H9 (cell line): Measurements from ENCODE around the gene NR2C1. TPM values are rescaled to one million over a fixed set of nuclear protein-coding genes. Genes with fewer than 3 reads are reported as not detected.

Experiments used
- DNase-seq: peaks from one replicate; pipeline ENCODE4 v3.0.0-alpha.2; 2017
- H2AFZ ChIP-seq: one replicate; pipeline ENCODE4 v1.6.1; 2013; ENCODE audit warnings: mild to moderate bottlenecking, low read length, control low read depth, moderate library complexity
- H2AK5ac ChIP-seq: 2 replicates; pipeline ENCODE4 v1.6.1; 2013; ENCODE audit warnings: low read length, control low read depth, mixed read lengths; ENCODE audit not compliant: insufficient read length
- H2BK120ac ChIP-seq: one replicate; pipeline ENCODE4 v1.6.1; 2013; ENCODE audit warnings: low read depth, mild to moderate bottlenecking, low read length, control low read depth, inconsistent platforms; ENCODE audit not compliant: poor library complexity, severe bottlenecking
- H2BK12ac ChIP-seq: 2 replicates; pipeline ENCODE4 v1.6.1; 2013; ENCODE audit warnings: low read length, control low read depth, mixed read lengths, low read depth; ENCODE audit not compliant: insufficient read length
- H2BK15ac ChIP-seq: 2 replicates; pipeline ENCODE4 v1.6.1; 2013; ENCODE audit warnings: low read depth, low read length, control low read depth
- H2BK20ac ChIP-seq: one replicate; pipeline ENCODE4 v1.6.1; 2013; ENCODE audit warnings: low read depth, mild to moderate bottlenecking, low read length, control low read depth, inconsistent platforms; ENCODE audit not compliant: poor library complexity, severe bottlenecking
- H2BK5ac ChIP-seq: 2 replicates; pipeline ENCODE4 v1.6.1; 2013; ENCODE audit warnings: low read length, control low read depth, mixed read lengths; ENCODE audit not compliant: insufficient read length
- H3K14ac ChIP-seq: 2 replicates; pipeline ENCODE4 v1.6.1; 2013; ENCODE audit warnings: low read length, control low read depth; ENCODE audit not compliant: insufficient read depth
- H3K18ac ChIP-seq: 2 replicates; pipeline ENCODE4 v1.6.1; 2013; ENCODE audit warnings: low read depth, mild to moderate bottlenecking, mixed read lengths, low read length, control low read depth; ENCODE audit not compliant: insufficient read length
- H3K23ac ChIP-seq: 2 replicates; pipeline ENCODE4 v1.6.1; 2013; ENCODE audit warnings: low read length, control low read depth, mixed read lengths, low read depth; ENCODE audit not compliant: insufficient read length
- H3K23me2 ChIP-seq: 2 replicates; pipeline ENCODE4 v1.6.1; 2013; ENCODE audit warnings: low read depth, mild to moderate bottlenecking, mixed read lengths, low read length, control low read depth; ENCODE audit not compliant: insufficient read length, poor library complexity, severe bottlenecking
- H3K27ac ChIP-seq: 2 replicates; pipeline ENCODE4 v1.5.1; 2013; ENCODE audit warnings: low read length, control low read depth, mixed read lengths, low read depth; ENCODE audit not compliant: insufficient read length
- H3K27me3 ChIP-seq: 2 replicates; pipeline ENCODE4 v1.6.1; 2013; ENCODE audit warnings: low read length, control low read depth, inconsistent platforms; ENCODE audit not compliant: insufficient read depth
- H3K4ac ChIP-seq: 2 replicates; pipeline ENCODE4 v1.6.1; 2013; ENCODE audit warnings: low read depth, mild to moderate bottlenecking, control low read depth, inconsistent platforms, low read length, moderate library complexity
- H3K4me1 ChIP-seq: 2 replicates; pipeline ENCODE4 v1.6.1; 2013; ENCODE audit warnings: low read length, control low read depth, inconsistent platforms; ENCODE audit not compliant: insufficient read depth
- H3K4me2 ChIP-seq: 2 replicates; pipeline ENCODE4 v1.6.1; 2013; ENCODE audit warnings: low read length, control low read depth, mixed read lengths; ENCODE audit not compliant: insufficient read length, insufficient read depth
- H3K56ac ChIP-seq: 2 replicates; pipeline ENCODE4 v1.6.1; 2013; ENCODE audit warnings: low read depth, mild to moderate bottlenecking, mixed read lengths, low read length, control low read depth; ENCODE audit not compliant: insufficient read length
- H3K79me1 ChIP-seq: 2 replicates; pipeline ENCODE4 v1.6.1; 2013; ENCODE audit warnings: low read depth, mild to moderate bottlenecking, moderate library complexity, low read length, control low read depth, inconsistent platforms; ENCODE audit not compliant: insufficient read depth, poor library complexity, severe bottlenecking
- H3K79me2 ChIP-seq: 2 replicates; pipeline ENCODE4 v1.6.1; 2013; ENCODE audit warnings: low read length, control low read depth, inconsistent platforms; ENCODE audit not compliant: insufficient read depth
- H3K9ac ChIP-seq: 2 replicates; pipeline ENCODE4 v1.6.1; 2013; ENCODE audit warnings: low read length, control low read depth, mixed read lengths; ENCODE audit not compliant: insufficient read length; ENCODE audit errors: extremely low read depth
- H3K9me3 ChIP-seq: one replicate; pipeline ENCODE4 v1.6.1; 2013; ENCODE audit warnings: low read depth, low read length, inconsistent platforms; ENCODE audit not compliant: control insufficient read depth
- H3T11ph ChIP-seq: one replicate; pipeline ENCODE4 v1.6.1; 2013; ENCODE audit warnings: mild to moderate bottlenecking, low read length, control low read depth, inconsistent platforms
- H4K20me1 ChIP-seq: one replicate; pipeline ENCODE4 v1.6.1; 2013; ENCODE audit not compliant: control insufficient read depth, insufficient read length, insufficient read depth
- H4K5ac ChIP-seq: 2 replicates; pipeline ENCODE4 v1.6.1; 2013; ENCODE audit warnings: low read depth, mild to moderate bottlenecking, mixed read lengths, low read length, control low read depth; ENCODE audit not compliant: insufficient read length
- H4K8ac ChIP-seq: replicated peaks from 2 replicates; pipeline ENCODE4 v1.6.1; 2013; ENCODE audit warnings: low read length, control low read depth, mixed read lengths, low read depth; ENCODE audit not compliant: insufficient read length
- H4K91ac ChIP-seq: 2 replicates; pipeline ENCODE4 v1.6.1; 2013; ENCODE audit warnings: low read depth, mild to moderate bottlenecking, moderate library complexity, mixed read lengths, low read length, control low read depth; ENCODE audit not compliant: insufficient read length
- H3K27ac Mint-ChIP-seq, 3 experiments: 2 replicates in 2 of 3; 3 replicates in 1 of 3; pipeline ENCODE4 v1.8.0; 2020 to 2021; ENCODE audit warnings: mixed read lengths in 3 of 3, mild to moderate bottlenecking in 1 of 3, moderate library complexity in 1 of 3
- H3K27me3 Mint-ChIP-seq: 2 replicates; pipeline ENCODE4 v1.8.0; 2021; ENCODE audit warnings: low read depth, mild to moderate bottlenecking, moderate library complexity, mixed read lengths
- H3K36me3 Mint-ChIP-seq, 3 experiments: 2 replicates in 2 of 3; 3 replicates in 1 of 3; pipeline ENCODE4 v1.8.0; 2020 to 2021; ENCODE audit warnings: low read depth in 3 of 3, mixed read lengths in 3 of 3; ENCODE audit not compliant: insufficient read depth in 1 of 3
- H3K4me1 Mint-ChIP-seq, 2 experiments: 2 replicates each; pipeline ENCODE4 v1.8.0; 2020; ENCODE audit warnings: mixed read lengths in 2 of 2
- H3K4me3 Mint-ChIP-seq, 2 experiments: 2 replicates in 1 of 2; 3 replicates in 1 of 2; pipeline ENCODE4 v1.8.0; 2020 to 2021; ENCODE audit warnings: mild to moderate bottlenecking in 2 of 2, mixed read lengths in 2 of 2, moderate library complexity in 1 of 2
- H3K9me3 Mint-ChIP-seq, 2 experiments: 2 replicates in 1 of 2; 3 replicates in 1 of 2; pipeline ENCODE4 v1.8.0; 2020; ENCODE audit warnings: mild to moderate bottlenecking in 2 of 2, mixed read lengths in 2 of 2, moderate library complexity in 1 of 2
- WGBS: extraction: QIAGEN DNeasy Blood & Tissue Kit; methylation state at CpG from one replicate; pipeline ENCODE4 v1.1.7; 2013; ENCODE audit warnings: missing lambda C conversion rate, low lambda C conversion rate, mixed read lengths; ENCODE audit not compliant: insufficient read length; ENCODE audit errors: extremely low coverage; 5-methylcytosine and 5-hydroxymethylcytosine counted together
- total RNA-seq: library from RNA; stranded (reverse); gene quantifications from 2 replicates; pipeline ENCODE4 v1.2.1, GENCODE V29; 2021
- TF ChIP-seq, protein P1 (sequence below): fragments of 200-600 bp; sonication (generic); conservative IDR thresholded peaks from 3 replicates; pipeline ENCODE4 v1.8.0; 2021; ENCODE audit warnings: antibody characterized with exemption, mild to moderate bottlenecking

NR2C1 gene
- total RNA-seq, 1 experiment from 2014 or later: 47.0 TPM

- no peak overlapping the region for H3K56ac ChIP-seq
- H3K27me3 Mint-ChIP-seq: no peaks in the 10 kb centered on the region
- no peaks in the 10 kb centered on the region for H3K79me1 ChIP-seq
- no peaks in the 10 kb centered on the region for H3K23me2 ChIP-seq
- WGBS: no CpG with 5 or more reads among the region's 4 CpGs
- H3K4ac ChIP-seq: no peak overlapping the region
- no peak overlapping the region for H3K14ac ChIP-seq
- H4K20me1 ChIP-seq: no peaks in the 10 kb centered on the region
- H3K23ac ChIP-seq: no peak overlapping the region
- peaks cover 23 to 83% (median 63%) of the 10 kb centered on the region in 3 experiments; a peak in 6 of 7 replicates for H3K36me3 Mint-ChIP-seq
- H3K9ac ChIP-seq: no peak overlapping the region
- H3K4me2 ChIP-seq: no peak overlapping the region
- H2BK20ac ChIP-seq: no peak overlapping the region
- no peaks in the 10 kb centered on the region for H3K4me1 ChIP-seq
- no peak for DNase-seq
- no peaks in the 10 kb centered on the region for H3K79me2 ChIP-seq
- no peak overlapping the region for H2BK15ac ChIP-seq
- H4K8ac ChIP-seq: no peak overlapping the region
- H3K4me3 Mint-ChIP-seq: no peak overlapping the region
- no peaks in the 10 kb centered on the region for H3K9me3 ChIP-seq
- H2BK12ac ChIP-seq: no peak overlapping the region
- no peaks in the 10 kb centered on the region for H3K9me3 Mint-ChIP-seq
- no peak overlapping the region for H2AK5ac ChIP-seq
- no peak overlapping the region for H2BK5ac ChIP-seq
- no peaks in the 10 kb centered on the region for H3K4me1 Mint-ChIP-seq
- no peaks in the 10 kb centered on the region for H3K27me3 ChIP-seq
- TF ChIP-seq, protein P1, sequence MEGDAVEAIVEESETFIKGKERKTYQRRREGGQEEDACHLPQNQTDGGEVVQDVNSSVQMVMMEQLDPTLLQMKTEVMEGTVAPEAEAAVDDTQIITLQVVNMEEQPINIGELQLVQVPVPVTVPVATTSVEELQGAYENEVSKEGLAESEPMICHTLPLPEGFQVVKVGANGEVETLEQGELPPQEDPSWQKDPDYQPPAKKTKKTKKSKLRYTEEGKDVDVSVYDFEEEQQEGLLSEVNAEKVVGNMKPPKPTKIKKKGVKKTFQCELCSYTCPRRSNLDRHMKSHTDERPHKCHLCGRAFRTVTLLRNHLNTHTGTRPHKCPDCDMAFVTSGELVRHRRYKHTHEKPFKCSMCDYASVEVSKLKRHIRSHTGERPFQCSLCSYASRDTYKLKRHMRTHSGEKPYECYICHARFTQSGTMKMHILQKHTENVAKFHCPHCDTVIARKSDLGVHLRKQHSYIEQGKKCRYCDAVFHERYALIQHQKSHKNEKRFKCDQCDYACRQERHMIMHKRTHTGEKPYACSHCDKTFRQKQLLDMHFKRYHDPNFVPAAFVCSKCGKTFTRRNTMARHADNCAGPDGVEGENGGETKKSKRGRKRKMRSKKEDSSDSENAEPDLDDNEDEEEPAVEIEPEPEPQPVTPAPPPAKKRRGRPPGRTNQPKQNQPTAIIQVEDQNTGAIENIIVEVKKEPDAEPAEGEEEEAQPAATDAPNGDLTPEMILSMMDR: no peak
- no peak overlapping the region for H2AFZ ChIP-seq
- no peak overlapping the region for H3K27ac ChIP-seq
- no peak overlapping the region for H3T11ph ChIP-seq
- H2BK120ac ChIP-seq: no peak overlapping the region
- H4K5ac ChIP-seq: no peak overlapping the region
- no peak overlapping the region for H3K18ac ChIP-seq
- no peak overlapping the region; a peak in 1 of 7 replicates for H3K27ac Mint-ChIP-seq
- H4K91ac ChIP-seq: no peak overlapping the region
These were observed 13.4 kb downstream of the NR2C1 start for GRCh38 chr12:95059984-95060383.
